Measurements from ENCODE around the gene SPNS2.

DNA sequence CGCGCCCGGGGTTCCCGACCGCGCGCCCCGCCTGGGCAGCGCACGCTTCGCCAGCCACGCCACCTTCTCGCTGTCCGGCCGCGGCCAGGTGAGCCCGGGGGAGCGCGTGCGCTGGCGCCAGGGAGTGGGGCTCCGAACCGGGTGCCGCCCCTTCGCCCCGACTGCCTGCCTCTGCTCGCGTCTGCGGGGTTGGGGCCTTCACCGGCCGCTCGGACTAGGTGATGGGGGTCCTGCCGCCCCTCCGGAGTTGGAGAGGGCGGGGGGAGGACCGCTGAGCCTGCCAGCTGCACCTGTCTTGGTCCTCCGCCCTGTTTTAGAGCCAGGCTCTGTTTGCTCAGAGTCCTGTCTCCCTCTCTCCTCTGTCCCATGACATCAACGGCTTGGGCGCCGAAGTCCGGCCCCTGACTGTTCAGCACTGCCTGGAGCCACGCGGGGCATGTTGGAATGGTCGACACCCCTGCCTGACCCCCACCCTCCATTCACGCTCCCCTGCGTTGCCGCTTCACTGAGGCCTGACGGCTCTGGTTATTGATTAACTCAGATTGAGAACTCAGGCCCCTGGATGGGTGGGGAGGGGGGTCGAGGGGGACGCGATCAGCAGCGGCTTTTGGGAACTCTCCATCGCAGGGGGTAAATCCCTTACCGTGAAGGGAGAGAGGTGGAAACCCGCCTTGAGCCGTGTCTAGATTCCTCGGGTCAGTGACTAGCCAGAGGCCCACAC lies 86.4 kb downstream of the SPNS2 start:
- TF ChIP-seq, protein P1, sequence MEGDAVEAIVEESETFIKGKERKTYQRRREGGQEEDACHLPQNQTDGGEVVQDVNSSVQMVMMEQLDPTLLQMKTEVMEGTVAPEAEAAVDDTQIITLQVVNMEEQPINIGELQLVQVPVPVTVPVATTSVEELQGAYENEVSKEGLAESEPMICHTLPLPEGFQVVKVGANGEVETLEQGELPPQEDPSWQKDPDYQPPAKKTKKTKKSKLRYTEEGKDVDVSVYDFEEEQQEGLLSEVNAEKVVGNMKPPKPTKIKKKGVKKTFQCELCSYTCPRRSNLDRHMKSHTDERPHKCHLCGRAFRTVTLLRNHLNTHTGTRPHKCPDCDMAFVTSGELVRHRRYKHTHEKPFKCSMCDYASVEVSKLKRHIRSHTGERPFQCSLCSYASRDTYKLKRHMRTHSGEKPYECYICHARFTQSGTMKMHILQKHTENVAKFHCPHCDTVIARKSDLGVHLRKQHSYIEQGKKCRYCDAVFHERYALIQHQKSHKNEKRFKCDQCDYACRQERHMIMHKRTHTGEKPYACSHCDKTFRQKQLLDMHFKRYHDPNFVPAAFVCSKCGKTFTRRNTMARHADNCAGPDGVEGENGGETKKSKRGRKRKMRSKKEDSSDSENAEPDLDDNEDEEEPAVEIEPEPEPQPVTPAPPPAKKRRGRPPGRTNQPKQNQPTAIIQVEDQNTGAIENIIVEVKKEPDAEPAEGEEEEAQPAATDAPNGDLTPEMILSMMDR (IDR thresholded peaks at IDR 0.05), result no peak
- TF ChIP-seq POLR2A (IDR thresholded peaks at IDR 0.05), result no peak

All from body of pancreas (tissue), 4 donors.